ENCODE data around the gene CTNNA1.

The CTNNA1 gene

GRCh38 chr5:138870611-138871010, 117.4 kb downstream of the CTNNA1 start:
- no peak for DNase-seq

DNA sequence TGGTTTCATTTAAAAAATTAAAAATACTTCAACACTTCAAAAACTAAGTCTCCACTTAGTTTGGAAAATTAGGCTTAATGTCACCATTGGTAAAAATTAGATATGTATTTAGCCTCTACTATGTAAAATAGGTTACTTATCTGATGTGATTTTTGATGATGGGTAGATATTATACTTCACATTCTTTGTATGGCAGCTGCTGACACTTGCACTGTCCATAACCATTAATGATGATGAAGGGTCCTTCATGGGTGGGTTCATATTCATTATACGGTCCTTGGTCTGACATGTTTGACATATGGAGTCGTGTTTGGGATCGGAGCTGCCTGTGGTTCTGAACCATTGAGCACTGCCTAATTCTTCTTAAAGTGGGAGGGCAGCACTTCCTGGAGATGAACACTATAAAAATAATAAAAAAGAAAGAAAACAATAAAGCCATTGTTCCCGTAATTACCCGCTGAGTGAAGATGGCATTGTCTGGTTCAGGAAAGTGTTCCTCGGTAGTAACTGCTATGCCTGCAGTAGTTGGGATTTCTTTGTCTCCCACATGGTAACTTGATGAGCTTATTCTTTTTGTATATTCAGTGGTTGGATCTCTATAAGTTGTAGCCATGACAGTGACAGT, 119.7 kb downstream of the CTNNA1 start:
- DNase-seq, result no peak

DNA sequence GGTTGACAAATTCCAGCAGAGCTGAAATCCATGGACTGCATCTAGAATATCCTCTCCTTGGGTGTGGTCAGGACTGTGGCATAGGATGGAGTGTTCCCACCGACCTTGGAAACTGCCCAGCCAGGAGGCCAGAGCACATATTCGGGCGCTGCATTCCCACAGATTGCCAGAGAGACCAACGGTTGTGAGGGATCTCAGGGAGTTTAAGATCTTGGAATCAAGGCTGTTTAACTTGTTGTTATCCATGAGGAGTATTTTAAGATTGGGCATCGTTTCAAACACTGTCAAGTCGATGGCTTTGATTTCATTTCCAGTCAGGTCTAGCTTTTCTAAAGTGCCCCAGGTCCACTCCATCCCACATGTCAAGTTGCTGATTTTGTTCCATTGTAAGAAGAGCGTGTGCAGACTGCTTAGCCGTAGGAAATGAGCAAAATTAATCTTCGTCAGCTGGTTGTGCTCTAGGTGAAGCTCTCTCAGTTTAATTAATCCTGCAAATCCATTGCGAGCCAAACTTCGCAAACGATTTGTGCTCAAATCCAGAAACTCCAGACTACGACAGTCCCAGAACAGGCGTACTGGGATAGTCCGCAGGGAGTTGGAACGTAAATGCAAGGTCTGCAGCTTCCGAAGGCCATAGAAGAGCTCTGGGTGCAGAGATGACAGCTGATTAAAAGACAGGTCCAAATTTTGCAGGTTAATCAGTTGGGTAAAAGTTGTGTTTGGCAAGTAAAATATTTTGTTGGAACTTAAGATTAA, 120.4 kb downstream of the CTNNA1 start:
- DNase-seq, result no peak

GRCh38 chr5:138874241-138874640, 121.0 kb downstream of the CTNNA1 start:
- DNase-seq, result no peak

- DNase-seq, result no peak
Measured at GRCh38 chr5:138874771-138875551, 121.7 kb downstream of the CTNNA1 start, which contains the start of gene LRRTM2. Gene LRRTM2, minus strand, starts transcription at chr5:138875335. Its CDS starts 424 bp downstream, at chr5:138874911.

DNA sequence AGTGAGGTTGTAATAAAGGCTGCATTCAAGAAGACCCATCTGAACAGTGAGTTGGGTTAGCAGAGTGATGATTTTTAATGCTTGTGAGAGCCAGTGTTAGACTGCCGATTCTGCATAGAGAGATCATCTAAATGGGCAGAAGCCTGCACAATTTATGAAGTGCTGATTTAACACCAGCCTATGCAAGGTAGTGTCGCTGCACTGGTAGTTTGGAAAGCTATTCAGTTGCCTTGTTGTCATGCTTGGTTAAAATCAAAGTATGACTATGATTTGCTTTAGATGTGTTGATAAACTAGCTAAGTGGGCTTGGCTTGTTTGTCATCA, 122.3 kb downstream of the CTNNA1 start:
- no peak for DNase-seq

DNA sequence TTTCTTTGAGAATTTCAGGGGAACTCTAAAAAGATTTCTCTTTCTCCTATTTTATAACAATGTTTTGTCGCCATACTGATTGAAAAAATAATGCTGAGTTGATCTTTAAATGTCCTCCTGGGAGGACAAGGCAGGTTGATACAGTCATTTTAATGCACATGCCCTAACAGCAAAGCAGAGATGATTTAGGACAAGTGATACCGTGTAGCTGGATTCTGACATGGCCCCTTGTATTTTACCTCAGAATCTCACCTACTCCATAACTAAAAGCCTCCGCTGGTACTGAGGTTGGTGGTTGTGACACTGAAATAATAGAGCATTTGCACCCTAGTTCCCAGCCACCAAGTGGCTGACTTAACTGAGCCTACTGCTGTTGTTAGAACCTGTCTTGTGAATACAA, 122.7 kb downstream of the CTNNA1 start:
- DNase-seq, result no peak

- DNase-seq, result no peak
Measured at GRCh38 chr5:138876811-138877210, 123.6 kb downstream of the CTNNA1 start.

DNA sequence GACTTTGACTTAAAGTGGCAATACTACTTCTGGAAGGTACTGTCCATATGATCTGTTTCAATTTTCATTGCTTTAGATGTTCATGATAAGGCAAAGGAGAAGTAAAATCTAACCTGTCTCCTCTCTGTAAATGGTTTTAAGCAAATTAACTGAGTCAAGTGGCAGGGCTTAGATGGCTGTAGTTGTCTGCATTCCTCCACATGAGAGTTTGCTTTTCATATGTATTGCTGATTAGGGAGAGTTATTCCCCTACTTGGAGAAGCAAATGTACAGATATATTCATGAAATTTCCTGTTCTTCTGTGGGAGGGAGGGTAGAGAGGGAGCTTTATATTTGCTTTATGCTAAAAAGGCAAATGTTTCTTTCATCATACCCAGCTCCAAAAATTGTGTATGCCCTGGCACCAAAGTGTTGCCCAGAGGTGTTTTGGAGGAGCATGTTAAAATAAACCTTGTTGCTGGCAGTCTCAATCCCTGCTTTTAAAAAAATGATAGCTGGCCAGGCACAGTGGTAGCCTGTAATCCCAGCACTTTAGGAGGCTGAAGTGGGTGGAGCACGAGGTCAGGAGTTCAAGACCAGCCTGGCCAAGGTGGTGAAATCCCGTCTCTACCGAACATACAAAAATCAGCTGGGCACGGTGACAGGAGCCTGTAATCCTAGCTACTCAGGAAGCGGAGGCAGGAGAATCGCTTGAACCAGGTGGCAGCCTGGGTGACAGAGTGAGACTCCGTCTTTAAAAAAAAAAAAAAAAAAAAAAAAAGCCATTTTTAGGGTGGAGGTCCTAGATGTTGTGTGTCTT, 125.4 kb downstream of the CTNNA1 start:
- no peak for DNase-seq

- DNase-seq, result no peak
Measured at GRCh38 chr5:138883211-138883610, 130.0 kb downstream of the CTNNA1 start.

- no peak for DNase-seq
Measured at GRCh38 chr5:138884094-138884493, 130.9 kb downstream of the CTNNA1 start.

GRCh38 chr5:138884554-138884953, 131.3 kb downstream of the CTNNA1 start:
- DNase-seq, result no peak

DNA sequence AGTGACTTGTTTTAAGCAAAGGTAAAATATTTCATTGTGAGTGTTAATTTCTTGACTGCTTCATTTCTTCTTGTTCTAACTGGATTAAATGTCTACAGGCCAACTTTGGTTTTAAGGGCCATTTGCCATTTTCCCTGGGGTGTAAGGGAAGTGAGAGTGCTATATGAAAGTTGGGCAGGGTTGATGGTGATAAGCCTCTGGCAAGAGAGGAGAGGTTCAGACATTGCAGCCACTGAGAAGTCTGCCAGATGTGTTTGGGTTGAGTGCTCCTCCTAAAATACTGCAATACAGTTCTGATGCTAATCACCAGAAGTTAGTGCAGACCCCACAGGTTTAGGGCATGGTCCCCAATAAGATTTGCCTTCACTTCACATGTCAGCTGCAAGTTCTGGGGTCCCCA, 136.8 kb downstream of the CTNNA1 start:
- no peak for DNase-seq

DNA sequence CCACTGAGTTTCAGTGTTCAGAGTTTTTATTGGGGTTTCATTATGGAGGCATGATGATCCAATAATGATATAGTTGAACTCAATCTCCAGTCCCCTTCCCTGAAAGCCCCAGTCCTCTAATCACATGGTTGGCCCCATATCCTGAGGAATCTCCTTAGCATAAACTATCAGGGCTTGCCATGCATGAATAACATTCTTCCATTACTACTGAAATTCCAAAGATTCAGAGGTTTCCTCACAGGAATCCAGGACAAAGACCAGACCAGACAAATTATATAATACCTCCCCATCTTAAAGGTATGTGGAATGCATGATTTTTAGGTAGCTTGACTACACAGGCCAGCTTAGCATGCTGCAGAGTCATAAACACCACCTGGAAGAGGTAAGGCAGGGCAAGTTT, 137.4 kb downstream of the CTNNA1 start:
- DNase-seq, result no peak

GRCh38 chr5:138895918-138896317, 142.7 kb downstream of the CTNNA1 start:
- DNase-seq, result no peak

- DNase-seq, result no peak
Measured at GRCh38 chr5:138898299-138898698, 145.1 kb downstream of the CTNNA1 start.

GRCh38 chr5:138898742-138899141, 145.5 kb downstream of the CTNNA1 start:
- DNase-seq, result no peak

GRCh38 chr5:138900281-138900965, 147.2 kb downstream of the CTNNA1 start:
- DNase-seq, result no peak

DNA sequence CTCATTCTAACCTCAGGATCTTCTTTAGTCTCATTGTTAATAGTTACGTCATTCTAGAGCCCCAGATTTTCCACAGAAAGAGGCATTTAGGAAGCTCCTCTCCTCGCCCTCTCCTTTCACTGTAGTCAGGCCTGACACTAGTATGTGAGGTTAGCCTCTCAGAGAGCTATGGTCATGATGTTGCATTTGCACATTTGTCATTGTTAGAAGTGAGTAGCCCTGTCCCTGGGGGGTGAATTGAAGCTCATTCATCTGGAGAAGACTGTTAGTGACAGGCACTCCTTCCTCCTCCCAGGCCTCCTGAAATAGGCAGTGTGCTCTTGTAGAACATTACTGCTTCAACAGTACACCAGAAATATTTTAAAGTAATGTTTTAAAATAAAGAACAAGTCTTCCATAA, 148.5 kb downstream of the CTNNA1 start:
- DNase-seq, result no peak

DNA sequence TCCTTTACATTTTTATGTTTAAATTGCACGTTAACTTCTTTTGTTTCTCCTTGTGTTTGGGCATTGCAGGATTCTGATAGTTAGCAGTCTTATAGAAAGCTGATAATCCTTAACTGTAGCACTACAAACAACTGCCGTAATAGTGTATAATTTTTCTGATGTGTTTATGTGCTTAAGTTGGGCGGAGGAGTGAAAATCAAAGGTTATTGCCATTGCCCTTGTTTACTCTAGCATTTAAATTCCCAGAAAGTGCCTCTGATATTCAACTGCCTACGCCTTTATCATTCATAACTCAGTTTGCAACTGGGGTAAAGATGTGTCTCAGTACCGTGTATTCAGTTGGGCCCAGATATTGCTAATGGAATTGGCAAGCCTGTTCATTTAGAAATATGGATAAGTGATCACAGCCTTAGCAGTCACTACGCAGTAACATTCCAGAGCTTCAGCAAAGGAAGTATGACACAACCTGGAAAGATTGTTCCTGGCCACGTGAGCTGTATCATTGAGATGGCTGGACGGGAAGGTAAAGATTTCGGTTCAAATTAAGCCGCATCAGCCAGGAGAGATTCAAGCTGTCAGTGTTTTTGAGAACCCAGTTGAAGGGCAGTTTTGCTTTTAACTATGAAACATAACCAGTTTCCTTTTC, 150.0 kb downstream of the CTNNA1 start:
- no peak for DNase-seq

DNA sequence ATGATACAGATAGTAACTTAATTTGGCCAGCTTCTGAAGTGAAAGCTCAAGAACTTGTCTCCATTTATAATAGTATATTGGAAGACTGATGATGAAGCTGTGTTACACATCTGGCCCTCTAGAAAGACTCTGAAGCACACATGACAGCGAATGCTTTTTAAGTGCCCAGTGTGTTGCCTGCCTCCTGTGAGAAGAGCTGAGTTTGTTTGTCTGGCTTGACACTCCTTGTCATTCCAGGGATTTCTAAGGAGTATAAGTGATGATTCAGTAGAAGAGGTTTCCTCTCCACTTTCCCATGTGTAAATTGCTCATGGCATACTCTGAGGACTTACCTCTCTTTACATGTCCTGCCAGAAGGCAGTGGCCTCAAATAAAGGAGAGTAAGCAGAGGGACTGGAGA, 152.3 kb downstream of the CTNNA1 start:
- DNase-seq, result no peak

DNA sequence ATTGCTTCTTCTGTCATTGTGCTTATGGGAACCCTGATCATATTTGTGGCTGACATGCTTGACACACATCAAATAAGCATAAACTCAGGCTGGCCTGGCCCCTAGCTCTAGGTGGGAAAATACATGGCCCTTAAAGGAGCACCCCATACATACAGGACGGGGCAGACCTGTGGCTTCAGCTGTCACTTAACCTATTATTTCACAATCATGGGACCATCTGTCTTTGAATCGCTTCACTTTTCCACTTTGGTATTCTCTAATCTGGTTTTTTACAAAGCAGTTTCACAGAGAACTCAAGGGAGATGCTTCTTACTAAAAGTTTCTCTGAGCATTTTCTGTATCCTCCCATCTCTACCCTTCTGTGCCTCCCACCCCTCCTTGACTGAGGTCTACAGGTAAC, 156.5 kb downstream of the CTNNA1 start:
- no peak for DNase-seq

All from activated naive CD4-positive, alpha-beta T cell treated with Interleukin-2 at 50 U/mL for 16 hours (primary cell).